Aorta (tissue), 5 donors: Measurements from ENCODE around the gene SLC25A52. TPM values are rescaled to one million over a fixed set of nuclear protein-coding genes. Genes with fewer than 3 reads are reported as not detected.
"Not testable (repeated sequence)": the region's sequence is repeated elsewhere in the genome, so short reads cannot be mapped to it uniquely, and the experiment has no call there.

Experiments
- ATAC-seq: fragments of 200-7000 bp; cut with Tn5 transposase; one replicate; pipeline ENCODE4 v1.9.1; 2022; ENCODE audit warnings: moderate library complexity; ENCODE audit not compliant: low FRiP score
- DNase-seq, 2 donors: peaks; one replicate each; pipeline ENCODE4 v3.0.0-alpha.2; 2020
- H3K27ac ChIP-seq, 2 donors: one replicate each; pipeline ENCODE4 v1.5.1; 2013; ENCODE audit warnings: low read length in 2 of 2, mild to moderate bottlenecking in 2 of 2, moderate library complexity in 2 of 2, control low read depth in 1 of 2, inconsistent platforms in 1 of 2, low read depth in 1 of 2
- H3K27me3 ChIP-seq, 2 donors: one replicate each; pipeline ENCODE4 v1.6.1; 2013; ENCODE audit warnings: control low read depth in 1 of 2, low read length in 1 of 2, mild to moderate bottlenecking in 1 of 2, moderate library complexity in 1 of 2; ENCODE audit not compliant: insufficient read depth in 2 of 2, control insufficient read depth in 1 of 2
- H3K36me3 ChIP-seq, 2 donors: one replicate each; pipeline ENCODE4 v1.6.1; 2013; ENCODE audit warnings: control low read depth in 1 of 2, low read length in 1 of 2, mild to moderate bottlenecking in 1 of 2; ENCODE audit not compliant: insufficient read depth in 2 of 2, control insufficient read depth in 1 of 2
- H3K4me1 ChIP-seq, 2 donors: one replicate each; pipeline ENCODE4 v1.6.1; 2013; ENCODE audit warnings: low read length in 2 of 2, control low read depth in 1 of 2, mild to moderate bottlenecking in 1 of 2, moderate library complexity in 1 of 2; ENCODE audit not compliant: insufficient read depth in 2 of 2, control insufficient read depth in 1 of 2
- H3K4me3 ChIP-seq, 2 donors: one replicate each; pipeline ENCODE4 v1.5.1; 2013; ENCODE audit warnings: low read length in 2 of 2, control low read depth in 1 of 2, mild to moderate bottlenecking in 1 of 2
- H3K9me3 ChIP-seq: one replicate; pipeline ENCODE4 v1.6.1; 2013; ENCODE audit warnings: mild to moderate bottlenecking, low read length; ENCODE audit not compliant: control insufficient read depth
- WGBS, 2 donors: extraction: QIAGEN DNeasy Blood & Tissue Kit; methylation state at CpG; one replicate each; pipeline ENCODE4 v1.1.7; 2013; 5-methylcytosine and 5-hydroxymethylcytosine counted together
- intact Hi-C, 2 donors: fragments of 100-400 bp; cut with DNase I; formaldehyde crosslinking; loops; one replicate each; pipeline versions ENCODE4 v1.14.2 to v1.15.0; 2022
- polyA plus RNA-seq, 2 donors: library from polyadenylated mRNA; stranded (reverse); fragments of 200-250 nt; gene quantifications; one replicate each; pipeline ENCODE4 v1.2.3, GENCODE V29; 2013
- total RNA-seq, 2 donors: library from RNA; stranded (reverse); fragmentation: NEBNext Ultra II Directional; extraction: Animal tissue kit (Norgen Biotek cat#: 25700); gene quantifications; one replicate each; pipeline ENCODE4 v1.2.1, GENCODE V29; 2021
- donor health status: healthy with polysubstance abuse.
- donor health status: Bipolar disorder and iron deficiency.
- donor health status: DM: no; HTN: no; CAD: no.
- donor health status: DM: no; HTN: no; CAD: no.
- donor health status: DM: yes; HTN: yes; CAD: no.

Gene SLC25A52
- total and polyA plus RNA-seq, 4 donors: 0.36 TPM; not detected in 3

GRCh38 chr18:31731628-31732027, 29.1 kb downstream of the SLC25A52 start:
- Histone ChIP-seq H3K27me3 (no peaks in the 10 kb centered on the region), H3K36me3 (no peaks in the 10 kb centered on the region), H3K9me3 (peaks cover 3% of the 10 kb centered on the region), H3K4me3 (no peak overlapping the region), H3K4me1 (no peaks in the 10 kb centered on the region), H3K27ac (no peak overlapping the region)
- WGBS, 2 donors: 35 to 46% methylated on average over 3 of the region's 3 CpGs
- no peak for ATAC-seq
- no peak for DNase-seq
- intact Hi-C loops: no loop called here

DNA sequence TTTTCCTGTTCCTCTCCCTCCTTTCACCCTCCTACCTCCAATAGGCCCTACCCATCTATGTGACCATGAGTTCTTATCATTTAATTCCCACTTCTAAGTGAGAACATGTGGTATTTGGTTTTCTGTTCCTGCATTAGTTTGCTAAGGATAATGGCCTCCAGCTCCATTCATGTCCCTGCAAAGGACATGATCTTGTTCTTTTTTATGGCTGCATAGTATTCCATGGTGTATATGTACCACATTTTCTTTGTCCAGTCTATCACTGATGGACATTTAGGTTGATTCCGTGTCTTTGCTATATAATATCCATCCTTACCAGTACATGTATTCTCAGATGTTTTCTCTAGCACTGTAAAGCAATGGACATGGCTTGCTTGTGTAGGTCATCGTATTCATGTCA, 31.5 kb downstream of the SLC25A52 start:
- WGBS, 2 donors: 95 to 98% methylated on average over 2 of the region's 2 CpGs
- not testable (repeated sequence) for H3K4me1 ChIP-seq, H3K9me3 ChIP-seq, H3K36me3 ChIP-seq, H3K27me3 ChIP-seq, ATAC-seq, DNase-seq, H3K27ac ChIP-seq, H3K4me3 ChIP-seq
- intact Hi-C loops: loop anchor here in 1 of 2 donors (10.0 kb wide), 1 partner anchor 174 kb away; no protein-coding TSS in a partner anchor

- Histone ChIP-seq H3K4me3 (peak overlapping the region; percentile 40 to 74), H3K36me3 (no peaks in the 10 kb centered on the region), H3K9me3 (no peaks in the 10 kb centered on the region), H3K4me1 (no peaks in the 10 kb centered on the region), H3K27ac (peak overlapping the region; percentile 6 to 15), H3K27me3 (no peaks in the 10 kb centered on the region)
- intact Hi-C loops: loop anchor here (5.0 to 10.0 kb wide), 3 partner anchors 167 to 218 kb away; partner anchors contain the start of gene TRAPPC8 (in 1 of the 2)
- ATAC-seq: peak; percentile 72
- DNase-seq: peak; percentile 48 to 79
- 5 to 7% methylated on average over 43 of the region's 43 CpGs for WGBS, 2 donors
Measured at GRCh38 chr18:31723990-31724711, 36.5 kb downstream of the SLC25A52 start.

DNA sequence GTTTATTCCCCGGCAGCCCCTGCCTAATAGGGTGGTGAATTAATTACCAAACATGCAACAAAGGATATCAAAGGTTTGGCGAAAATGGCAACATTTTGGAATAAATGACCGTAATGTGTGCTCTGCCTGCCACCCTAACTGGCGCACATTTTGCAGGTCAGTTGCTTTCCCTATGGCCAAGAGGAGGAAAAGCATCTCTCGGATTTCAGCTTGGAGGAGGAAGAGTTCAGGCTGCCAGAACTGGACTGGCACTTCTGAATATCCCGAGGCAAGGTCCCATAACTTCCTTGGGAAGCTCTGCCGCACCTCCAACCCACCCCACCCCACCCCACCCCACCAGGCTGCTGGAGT, 37.1 kb downstream of the SLC25A52 start:
- ATAC-seq (peak; percentile 42), DNase-seq (no peak)
- H3K36me3 ChIP-seq: no peaks in the 10 kb centered on the region
- H3K4me1 ChIP-seq: no peaks in the 10 kb centered on the region
- no peaks in the 10 kb centered on the region for H3K27me3 ChIP-seq
- H3K4me3 ChIP-seq: peak overlapping the region; percentile 40 to 74
- WGBS, 2 donors: 18 to 30% methylated on average over 7 of the region's 7 CpGs
- H3K9me3 ChIP-seq: no peaks in the 10 kb centered on the region
- intact Hi-C loops: loop anchor here (5.0 to 10.0 kb wide), 3 partner anchors 166 to 219 kb away; partner anchors contain the start of gene TRAPPC8 (in 1 of the 2)
- peak overlapping the region in 1 of 2 donors; percentile 6 for H3K27ac ChIP-seq

GRCh38 chr18:31722369-31722957, 38.2 kb downstream of the SLC25A52 start:
- intact Hi-C loops: loop anchor here (5.0 to 10.0 kb wide), 3 partner anchors 165 to 220 kb away; partner anchors contain the start of gene TRAPPC8 (in 1 of the 2)
- H3K36me3 ChIP-seq: no peaks in the 10 kb centered on the region
- no peaks in the 10 kb centered on the region for H3K9me3 ChIP-seq
- H3K4me3 ChIP-seq: no peak overlapping the region
- WGBS, 2 donors: 36% methylated on average over 7 of the region's 7 CpGs
- DNase-seq (peak; percentile 79 to 86), ATAC-seq (peak; percentile 90)
- H3K4me1 ChIP-seq: no peaks in the 10 kb centered on the region
- no peaks in the 10 kb centered on the region for H3K27me3 ChIP-seq
- no peak overlapping the region for H3K27ac ChIP-seq

DNA sequence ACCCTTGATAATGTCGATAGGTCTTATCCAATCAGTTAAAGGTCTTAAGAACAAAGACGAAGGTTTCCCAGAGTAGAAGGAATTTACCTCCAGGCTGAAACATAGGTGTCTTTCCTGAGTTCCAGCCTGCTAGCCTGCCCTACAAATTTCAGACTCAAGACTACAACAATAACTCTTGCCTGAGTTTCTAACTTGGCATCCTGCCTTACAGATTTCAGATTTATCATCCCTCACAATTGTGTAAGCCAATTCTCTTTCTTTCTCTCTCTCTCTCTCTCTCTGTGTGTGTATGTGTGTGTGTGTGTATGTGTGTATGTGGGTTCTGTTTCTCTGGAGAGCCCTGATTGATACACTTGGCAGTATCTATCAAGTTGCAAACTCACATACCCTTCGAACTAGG, 39.1 kb downstream of the SLC25A52 start:
- Histone ChIP-seq H3K9me3 (no peaks in the 10 kb centered on the region), H3K4me3 (no peak overlapping the region), H3K27me3 (no peaks in the 10 kb centered on the region), H3K27ac (no peak overlapping the region), H3K4me1 (no peaks in the 10 kb centered on the region), H3K36me3 (no peaks in the 10 kb centered on the region)
- no peak for ATAC-seq
- no peak for DNase-seq
- WGBS, 2 donors: 78 to 81% methylated on average over 3 of the region's 3 CpGs
- intact Hi-C loops: loop anchor here (5.0 to 10.0 kb wide), 3 partner anchors 164 to 221 kb away; partner anchors contain the start of gene TRAPPC8 (in 1 of the 2)

GRCh38 chr18:31720867-31721266, 39.8 kb downstream of the SLC25A52 start:
- Histone ChIP-seq H3K27ac (no peak overlapping the region), H3K9me3 (no peaks in the 10 kb centered on the region), H3K27me3 (no peaks in the 10 kb centered on the region), H3K36me3 (no peaks in the 10 kb centered on the region), H3K4me1 (no peaks in the 10 kb centered on the region), H3K4me3 (no peak overlapping the region)
- intact Hi-C loops: loop anchor here (5.0 to 10.0 kb wide), 3 partner anchors 164 to 221 kb away; partner anchors contain the start of gene TRAPPC8 (in 1 of the 2)
- DNase-seq (no peak), ATAC-seq (no peak)
- 83 to 87% methylated on average over 7 of the region's 7 CpGs for WGBS, 2 donors

- no peaks in the 10 kb centered on the region for H3K4me1 ChIP-seq
- H3K27me3 ChIP-seq: no peaks in the 10 kb centered on the region
- H3K27ac ChIP-seq: no peak overlapping the region
- no peaks in the 10 kb centered on the region for H3K9me3 ChIP-seq
- ATAC-seq (no peak), DNase-seq (no peak)
- 93 to 94% methylated on average over 7 of the region's 7 CpGs for WGBS, 2 donors
- intact Hi-C loops: loop anchor here (5.0 to 10.0 kb wide), 3 partner anchors 162 to 223 kb away; partner anchors contain the start of gene TRAPPC8 (in 1 of the 2)
- H3K36me3 ChIP-seq: no peaks in the 10 kb centered on the region
- H3K4me3 ChIP-seq: no peak overlapping the region
Measured at GRCh38 chr18:31719363-31720006, 41.2 kb downstream of the SLC25A52 start.
